IPS-18a (cell line): ENCODE results near the gene PARG.
"Not testable (repeated sequence)": the region's sequence is repeated elsewhere in the genome, so short reads cannot be mapped to it uniquely, and the experiment has no call there.

Experiments used
- H3K27ac ChIP-seq: one replicate; pipeline ENCODE4 v1.5.1; 2013; ENCODE audit warnings: low read length
- H3K27me3 ChIP-seq: one replicate; pipeline ENCODE4 v1.6.1; 2013; ENCODE audit warnings: mild to moderate bottlenecking, low read length; ENCODE audit not compliant: control insufficient read depth, insufficient read depth
- H3K36me3 ChIP-seq: one replicate; pipeline ENCODE4 v1.6.1; 2013; ENCODE audit warnings: low read depth, low read length; ENCODE audit not compliant: control insufficient read depth
- H3K4me1 ChIP-seq: one replicate; pipeline ENCODE4 v1.6.1; 2013; ENCODE audit warnings: low read depth, low read length; ENCODE audit not compliant: control insufficient read depth
- H3K4me3 ChIP-seq: one replicate; pipeline ENCODE4 v1.5.1; 2013; ENCODE audit warnings: low read length
- H3K9ac ChIP-seq: one replicate; pipeline ENCODE4 v1.6.1; 2013; ENCODE audit warnings: mild to moderate bottlenecking, low read length, moderate library complexity
- H3K9me3 ChIP-seq: one replicate; pipeline ENCODE4 v1.6.1; 2013; ENCODE audit warnings: low read depth, low read length; ENCODE audit not compliant: control insufficient read depth

The PARG gene

GRCh38 chr10:49942339-49942705 is 495 bp upstream of the PARG start:
- H3K27ac ChIP-seq: peak overlapping the region; percentile 91
- H3K9me3 ChIP-seq, H3K27me3 ChIP-seq, H3K36me3 ChIP-seq, H3K4me1 ChIP-seq: not testable (repeated sequence)
- peak overlapping the region; percentile 91 for H3K4me3 ChIP-seq
- H3K9ac ChIP-seq: peak overlapping the region; percentile 86

DNA sequence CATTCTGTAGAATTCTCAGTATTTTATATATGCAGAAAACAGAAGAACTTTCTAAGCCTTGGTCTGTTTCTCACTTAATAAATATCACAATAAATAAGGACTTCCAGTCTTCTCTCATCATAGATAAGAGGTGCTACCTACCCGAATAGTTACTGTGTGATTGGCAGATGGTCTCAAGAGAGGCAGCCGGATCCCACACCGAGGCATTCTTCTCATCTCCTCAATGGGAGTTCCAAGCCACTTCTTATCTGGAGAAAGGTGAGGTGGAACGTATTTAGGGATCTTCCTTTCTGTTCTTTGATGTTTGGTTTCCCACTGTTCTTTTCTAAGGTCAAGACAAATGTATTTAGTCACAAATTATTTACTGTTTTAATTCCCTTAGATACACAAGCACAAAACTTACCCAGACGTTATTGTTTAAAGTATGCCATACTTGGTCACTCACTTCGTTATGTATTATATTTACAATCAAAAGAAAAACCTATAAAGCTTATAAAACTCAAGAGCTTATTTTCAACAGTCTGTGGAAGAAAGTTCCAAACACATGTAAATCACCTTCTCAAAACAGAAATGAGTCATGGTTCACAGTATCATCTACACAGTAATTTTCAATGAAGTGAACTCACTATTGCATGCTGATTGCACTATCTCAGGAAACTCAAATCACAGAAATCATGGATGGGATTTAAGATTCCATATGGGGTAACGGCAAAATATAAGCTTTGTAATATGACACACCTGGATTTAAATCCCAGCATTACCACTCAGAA is 9.7 kb downstream of the PARG start:
- H3K27me3 ChIP-seq, H3K9ac ChIP-seq, H3K27ac ChIP-seq, H3K36me3 ChIP-seq, H3K4me3 ChIP-seq, H3K9me3 ChIP-seq, H3K4me1 ChIP-seq: not testable (repeated sequence)

DNA sequence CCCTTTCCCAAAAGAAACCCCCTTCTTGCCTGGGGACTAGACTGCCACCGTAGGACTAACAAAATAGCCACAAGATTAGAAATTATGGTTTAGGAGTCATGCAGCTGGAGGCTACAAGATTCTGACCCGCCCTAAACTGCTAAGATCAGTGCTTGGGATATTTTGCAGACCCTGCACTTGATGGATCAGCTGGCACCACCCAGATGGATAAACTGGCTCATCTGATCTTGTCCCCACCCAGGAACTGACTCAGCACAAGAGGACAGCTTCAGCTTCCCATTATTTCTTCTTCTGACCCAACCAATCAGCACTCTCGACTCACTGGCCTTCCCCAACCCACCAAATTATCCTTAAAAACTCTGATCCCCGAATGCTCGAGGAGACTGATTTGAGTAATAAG is 10.6 kb downstream of the PARG start:
- H3K36me3 ChIP-seq, H3K4me1 ChIP-seq, H3K27ac ChIP-seq, H3K9ac ChIP-seq, H3K4me3 ChIP-seq, H3K27me3 ChIP-seq, H3K9me3 ChIP-seq: not testable (repeated sequence)

- not testable (repeated sequence) for H3K4me1 ChIP-seq
Observed at GRCh38 chr10:49923572-49923971, 18.3 kb downstream of the PARG start.

GRCh38 chr10:49922041-49922440 is 19.8 kb downstream of the PARG start:
- H3K4me3 ChIP-seq, H3K9ac ChIP-seq, H3K27me3 ChIP-seq, H3K27ac ChIP-seq, H3K36me3 ChIP-seq, H3K9me3 ChIP-seq, H3K4me1 ChIP-seq: not testable (repeated sequence)

More at GRCh38 chr10:49923572-49923971, 18.3 kb downstream of the PARG start:
- H3K9ac ChIP-seq, H3K4me3 ChIP-seq, H3K27ac ChIP-seq, H3K27me3 ChIP-seq, H3K36me3 ChIP-seq, H3K9me3 ChIP-seq: not testable (repeated sequence)

DNA sequence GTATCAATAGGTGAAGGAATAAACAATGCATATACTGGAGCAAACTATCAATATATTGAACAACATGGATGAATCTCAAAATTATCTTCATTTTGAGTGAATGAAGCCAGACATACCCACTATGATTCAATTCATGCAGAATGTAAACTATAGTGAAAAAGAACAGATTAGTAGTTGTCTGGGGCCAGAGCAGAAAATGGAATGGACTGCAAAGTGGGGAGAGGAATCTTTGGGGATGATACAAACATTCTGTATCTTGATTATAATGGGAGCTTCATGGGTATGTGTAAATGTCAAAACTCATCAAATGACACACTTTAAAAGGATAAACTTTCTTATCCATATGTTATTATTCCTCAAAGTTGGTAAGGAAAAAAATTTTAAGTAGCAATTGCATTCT is 23.9 kb downstream of the PARG start:
- not testable (repeated sequence) for H3K9me3 ChIP-seq, H3K27ac ChIP-seq, H3K27me3 ChIP-seq, H3K4me3 ChIP-seq, H3K36me3 ChIP-seq, H3K4me1 ChIP-seq, H3K9ac ChIP-seq

DNA sequence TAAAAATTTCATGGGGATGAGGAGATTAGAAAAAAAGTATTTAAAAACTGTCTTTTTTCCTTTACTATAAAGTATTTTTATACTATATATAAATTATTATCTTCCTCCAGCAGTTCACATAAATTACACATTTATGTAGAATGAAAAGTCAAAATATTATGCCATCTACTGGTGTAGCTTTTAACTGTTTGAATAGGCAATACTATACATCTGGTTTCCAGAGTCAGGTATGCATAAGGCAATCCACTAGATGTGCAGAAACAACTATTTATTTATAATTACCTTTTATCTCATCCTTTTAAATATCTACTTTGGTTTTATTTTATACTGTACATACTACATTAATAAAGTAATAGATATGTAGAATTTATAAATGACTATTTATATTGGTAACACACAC is 25.4 kb downstream of the PARG start:
- H3K27ac ChIP-seq, H3K27me3 ChIP-seq, H3K4me3 ChIP-seq, H3K9me3 ChIP-seq, H3K9ac ChIP-seq, H3K36me3 ChIP-seq, H3K4me1 ChIP-seq: not testable (repeated sequence)

- H3K9ac ChIP-seq, H3K36me3 ChIP-seq, H3K9me3 ChIP-seq, H3K27ac ChIP-seq, H3K4me1 ChIP-seq, H3K4me3 ChIP-seq, H3K27me3 ChIP-seq: not testable (repeated sequence)
Observed at GRCh38 chr10:49910295-49910694, 31.5 kb downstream of the PARG start.

GRCh38 chr10:49908290-49909080 is 33.3 kb downstream of the PARG start:
- not testable (repeated sequence) for H3K4me3 ChIP-seq, H3K36me3 ChIP-seq, H3K4me1 ChIP-seq, H3K27me3 ChIP-seq, H3K9ac ChIP-seq, H3K9me3 ChIP-seq, H3K27ac ChIP-seq

DNA sequence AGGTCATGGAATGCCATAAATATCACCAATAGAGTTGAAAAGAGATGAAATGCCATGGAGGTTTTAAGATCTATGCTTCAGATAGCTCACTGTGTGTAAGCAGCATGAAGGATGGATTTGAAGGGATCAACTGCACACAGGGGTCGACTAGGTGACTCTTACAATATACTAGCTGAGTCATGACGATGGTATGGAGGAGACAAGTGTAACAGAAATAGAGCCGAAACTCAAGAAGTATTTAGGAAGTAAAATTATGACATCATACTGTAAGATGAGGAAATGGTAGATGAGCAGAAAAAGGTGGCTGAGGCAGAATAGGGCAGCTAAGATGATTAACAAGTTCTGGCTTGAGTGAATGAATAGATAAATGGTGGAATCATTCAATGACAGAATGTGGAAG is 38.0 kb downstream of the PARG start:
- not testable (repeated sequence) for H3K4me3 ChIP-seq, H3K36me3 ChIP-seq, H3K27me3 ChIP-seq, H3K4me1 ChIP-seq, H3K27ac ChIP-seq, H3K9ac ChIP-seq, H3K9me3 ChIP-seq

- not testable (repeated sequence) for H3K4me3 ChIP-seq, H3K27me3 ChIP-seq, H3K9me3 ChIP-seq, H3K9ac ChIP-seq, H3K27ac ChIP-seq, H3K4me1 ChIP-seq, H3K36me3 ChIP-seq
Observed at GRCh38 chr10:49900406-49900805, 41.4 kb downstream of the PARG start.

DNA sequence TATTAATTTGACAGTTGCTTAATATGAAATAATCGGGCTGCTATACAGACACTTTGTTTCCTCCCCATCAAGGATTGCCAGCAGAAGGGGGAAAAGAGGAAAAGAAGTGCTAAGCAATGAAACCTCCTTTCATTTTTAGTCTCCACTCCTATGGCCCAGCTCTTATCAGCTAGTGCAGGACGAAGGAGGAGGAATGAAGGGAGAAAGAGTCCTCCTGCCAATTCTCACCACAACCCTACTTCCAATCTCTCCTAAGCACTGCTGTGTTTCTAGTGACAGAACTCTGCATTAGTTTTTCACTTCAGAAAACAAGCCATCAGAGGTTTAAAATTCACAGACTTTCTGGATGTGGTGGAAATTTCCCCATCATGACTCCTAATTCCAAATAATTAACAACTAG is 41.8 kb downstream of the PARG start:
- not testable (repeated sequence) for H3K4me1 ChIP-seq, H3K4me3 ChIP-seq, H3K36me3 ChIP-seq, H3K9ac ChIP-seq, H3K27me3 ChIP-seq, H3K9me3 ChIP-seq, H3K27ac ChIP-seq
